SK-N-SH (cell line): ENCODE data around the gene ATG9A.

Source experiments
- CHD2 ChIP-seq: fragments of 150-350 bp; IDR thresholded peaks from 2 replicates; pipeline ENCODE4 v1.6.1; 2018; ENCODE audit warnings: low read length; ENCODE audit not compliant: partially characterized antibody
- TF ChIP-seq, protein P1 (sequence below): fragments of 200-600 bp; sonication (generic); IDR thresholded peaks from 2 replicates; pipeline ENCODE4 v1.6.1; 2017; ENCODE audit warnings: antibody characterized with exemption, mild to moderate bottlenecking, moderate library complexity

DNA sequence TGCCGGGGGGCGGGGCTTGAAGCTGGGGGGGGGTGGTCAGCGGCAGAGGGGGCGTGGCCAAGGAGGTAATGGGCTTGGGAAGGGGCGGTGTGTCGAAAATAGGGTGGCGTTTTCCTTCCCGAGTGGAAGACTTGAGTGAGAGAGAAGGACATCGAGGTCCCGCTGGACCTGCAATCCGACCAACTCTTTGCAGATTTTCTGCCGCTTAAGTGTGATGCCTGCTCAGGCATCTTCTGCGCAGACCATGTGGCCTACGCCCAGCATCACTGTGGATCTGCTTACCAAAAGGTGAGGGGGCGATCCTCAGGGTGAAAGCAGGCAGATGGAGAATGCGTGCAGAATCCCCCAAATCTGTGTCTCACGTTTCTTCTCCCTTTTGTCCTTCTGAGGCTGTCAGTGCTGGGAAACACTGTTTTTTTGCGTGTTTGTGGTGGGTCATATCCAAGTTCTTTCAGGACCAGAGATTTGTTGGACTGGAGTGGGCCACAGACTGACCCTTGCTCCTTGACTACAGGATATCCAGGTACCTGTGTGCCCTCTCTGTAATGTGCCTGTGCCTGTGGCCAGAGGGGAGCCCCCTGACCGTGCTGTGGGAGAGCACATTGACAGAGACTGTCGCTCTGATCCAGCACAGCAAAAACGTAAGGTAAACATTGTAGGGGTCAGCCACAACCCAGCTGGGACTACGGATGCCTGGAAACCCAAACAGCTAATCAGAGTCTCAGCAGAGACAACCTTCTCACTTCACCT is 22.1 kb downstream of the ATG9A start:
- TF ChIP-seq, protein P1, sequence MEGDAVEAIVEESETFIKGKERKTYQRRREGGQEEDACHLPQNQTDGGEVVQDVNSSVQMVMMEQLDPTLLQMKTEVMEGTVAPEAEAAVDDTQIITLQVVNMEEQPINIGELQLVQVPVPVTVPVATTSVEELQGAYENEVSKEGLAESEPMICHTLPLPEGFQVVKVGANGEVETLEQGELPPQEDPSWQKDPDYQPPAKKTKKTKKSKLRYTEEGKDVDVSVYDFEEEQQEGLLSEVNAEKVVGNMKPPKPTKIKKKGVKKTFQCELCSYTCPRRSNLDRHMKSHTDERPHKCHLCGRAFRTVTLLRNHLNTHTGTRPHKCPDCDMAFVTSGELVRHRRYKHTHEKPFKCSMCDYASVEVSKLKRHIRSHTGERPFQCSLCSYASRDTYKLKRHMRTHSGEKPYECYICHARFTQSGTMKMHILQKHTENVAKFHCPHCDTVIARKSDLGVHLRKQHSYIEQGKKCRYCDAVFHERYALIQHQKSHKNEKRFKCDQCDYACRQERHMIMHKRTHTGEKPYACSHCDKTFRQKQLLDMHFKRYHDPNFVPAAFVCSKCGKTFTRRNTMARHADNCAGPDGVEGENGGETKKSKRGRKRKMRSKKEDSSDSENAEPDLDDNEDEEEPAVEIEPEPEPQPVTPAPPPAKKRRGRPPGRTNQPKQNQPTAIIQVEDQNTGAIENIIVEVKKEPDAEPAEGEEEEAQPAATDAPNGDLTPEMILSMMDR: no peak
- TF ChIP-seq CHD2: no peak
